ENCODE data around the gene ITGB2. TPM values are rescaled to one million over a fixed set of nuclear protein-coding genes. Genes with fewer than 3 reads are reported as not detected.
A peak's percentile ranks its signal among the peaks of the same experiment; 100 is the strongest.

ITGB2 gene
- total and polyA plus RNA-seq, 8 donors, result 7.7 to 404 (median 11.2) TPM

- TF ChIP-seq, protein P1, sequence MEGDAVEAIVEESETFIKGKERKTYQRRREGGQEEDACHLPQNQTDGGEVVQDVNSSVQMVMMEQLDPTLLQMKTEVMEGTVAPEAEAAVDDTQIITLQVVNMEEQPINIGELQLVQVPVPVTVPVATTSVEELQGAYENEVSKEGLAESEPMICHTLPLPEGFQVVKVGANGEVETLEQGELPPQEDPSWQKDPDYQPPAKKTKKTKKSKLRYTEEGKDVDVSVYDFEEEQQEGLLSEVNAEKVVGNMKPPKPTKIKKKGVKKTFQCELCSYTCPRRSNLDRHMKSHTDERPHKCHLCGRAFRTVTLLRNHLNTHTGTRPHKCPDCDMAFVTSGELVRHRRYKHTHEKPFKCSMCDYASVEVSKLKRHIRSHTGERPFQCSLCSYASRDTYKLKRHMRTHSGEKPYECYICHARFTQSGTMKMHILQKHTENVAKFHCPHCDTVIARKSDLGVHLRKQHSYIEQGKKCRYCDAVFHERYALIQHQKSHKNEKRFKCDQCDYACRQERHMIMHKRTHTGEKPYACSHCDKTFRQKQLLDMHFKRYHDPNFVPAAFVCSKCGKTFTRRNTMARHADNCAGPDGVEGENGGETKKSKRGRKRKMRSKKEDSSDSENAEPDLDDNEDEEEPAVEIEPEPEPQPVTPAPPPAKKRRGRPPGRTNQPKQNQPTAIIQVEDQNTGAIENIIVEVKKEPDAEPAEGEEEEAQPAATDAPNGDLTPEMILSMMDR (IDR thresholded peaks at IDR 0.05), result no peak
- H3K27me3 ChIP-seq, result no peaks in the 10 kb centered on the region
- no peaks in the 10 kb centered on the region for H3K9me3 ChIP-seq
- no peak overlapping the region for H3K27ac ChIP-seq
- intact Hi-C loops (cut with DNase I), result no loop called here
- peaks cover 0 to 20% of the 10 kb centered on the region in 2 donors for H3K4me1 ChIP-seq
- peaks cover 0 to 94% of the 10 kb centered on the region in 2 donors for H3K36me3 ChIP-seq
- H3K4me3 ChIP-seq, result no peak overlapping the region
- ATAC-seq (no peak), DNase-seq (peak in 1 of 4 donors; percentile 48)
Observed at GRCh38 chr21:44895859-44896258, 24.8 kb downstream of the ITGB2 start.

GRCh38 chr21:44894687-44895302 lies 25.9 kb downstream of the ITGB2 start:
- TF ChIP-seq, protein P1 (IDR thresholded peaks at IDR 0.05), result no peak
- H3K9me3 ChIP-seq, result no peaks in the 10 kb centered on the region
- H3K27me3 ChIP-seq, result no peaks in the 10 kb centered on the region
- DNase-seq, result peak in 1 of 4 donors; percentile 53
- intact Hi-C loops (cut with DNase I), result no loop called here
- no peak overlapping the region for H3K4me3 ChIP-seq
- no peak overlapping the region for H3K27ac ChIP-seq
- H3K4me1 ChIP-seq, result peaks cover 0 to 20% of the 10 kb centered on the region in 2 donors
- no peak for ATAC-seq
- peaks cover 0 to 94% of the 10 kb centered on the region in 2 donors for H3K36me3 ChIP-seq

- no peak for DNase-seq
- no peaks in the 10 kb centered on the region for H3K9me3 ChIP-seq
- intact Hi-C loops (cut with DNase I), result no loop called here
- H3K36me3 ChIP-seq, result peaks cover 0 to 94% of the 10 kb centered on the region in 2 donors
- no peak overlapping the region for H3K27ac ChIP-seq
- TF ChIP-seq, protein P1 (IDR thresholded peaks at IDR 0.05), result no peak
- ATAC-seq, result no peak
- H3K27me3 ChIP-seq, result no peaks in the 10 kb centered on the region
- H3K4me3 ChIP-seq, result no peak overlapping the region
- peaks cover 0 to 20% of the 10 kb centered on the region in 2 donors for H3K4me1 ChIP-seq
Observed at GRCh38 chr21:44893948-44894656, 26.6 kb downstream of the ITGB2 start.

DNA sequence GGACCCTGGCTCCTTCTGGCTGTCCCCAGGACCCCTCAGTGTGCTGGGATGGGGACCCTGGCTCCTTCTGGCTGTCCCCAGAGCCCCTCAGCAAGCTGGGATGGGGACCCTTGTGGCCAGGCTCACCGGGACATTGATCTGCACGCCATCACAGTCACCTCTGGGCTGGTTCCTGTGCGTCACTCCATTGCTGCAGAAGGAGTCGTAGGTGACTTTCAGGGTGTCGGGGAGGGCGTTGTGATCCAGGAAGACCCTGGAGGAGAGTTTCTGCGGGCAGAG lies 27.5 kb downstream of the ITGB2 start:
- no peaks in the 10 kb centered on the region for H3K27me3 ChIP-seq
- TF ChIP-seq, protein P1 (IDR thresholded peaks at IDR 0.05), result no peak
- intact Hi-C loops (cut with DNase I), result no loop called here
- H3K9me3 ChIP-seq, result no peaks in the 10 kb centered on the region
- H3K36me3 ChIP-seq, result peaks cover 0 to 94% of the 10 kb centered on the region in 2 donors
- no peak overlapping the region for H3K4me3 ChIP-seq
- DNase-seq (peak in 1 of 4 donors; percentile 53), ATAC-seq (no peak)
- no peak overlapping the region for H3K27ac ChIP-seq
- peaks cover 0 to 20% of the 10 kb centered on the region in 2 donors for H3K4me1 ChIP-seq

DNA sequence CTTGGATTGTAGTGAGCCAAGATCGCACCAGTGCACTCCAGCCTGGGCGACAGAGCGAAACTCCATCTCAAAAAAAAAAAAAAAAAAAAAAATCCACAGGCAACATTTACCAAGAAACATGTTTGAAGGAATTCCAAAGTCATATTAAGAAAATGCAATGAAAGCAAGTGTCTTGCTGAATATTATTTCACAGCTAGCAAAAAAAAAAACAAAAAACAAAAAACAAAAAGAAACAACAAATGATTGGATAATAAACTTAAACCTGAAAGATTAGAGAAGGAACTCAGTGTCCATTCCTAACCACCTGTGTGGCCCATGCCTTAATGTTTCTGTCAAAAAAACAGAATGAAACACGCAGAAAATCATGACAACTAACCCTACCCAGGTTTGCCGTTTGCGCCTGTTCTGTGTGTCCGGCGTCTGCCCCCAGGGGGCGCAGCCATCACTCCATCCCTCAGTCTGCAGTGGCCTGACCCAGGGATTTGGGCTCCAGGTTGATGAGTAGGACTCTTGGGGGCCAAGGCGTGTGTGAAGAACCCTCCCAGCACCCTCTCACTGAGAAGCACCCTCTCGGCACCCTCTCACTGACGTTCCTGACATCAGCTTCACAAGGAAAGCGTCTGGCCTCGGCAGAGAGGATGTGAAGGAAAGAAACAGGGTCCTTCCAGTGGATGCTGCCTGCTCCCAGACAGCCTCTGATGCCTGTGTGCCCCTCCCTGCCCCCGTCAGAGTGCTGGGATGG lies 28.0 kb downstream of the ITGB2 start:
- Histone ChIP-seq H3K4me1 (peaks cover 0 to 20% of the 10 kb centered on the region in 2 donors), H3K27me3 (no peaks in the 10 kb centered on the region), H3K9me3 (no peaks in the 10 kb centered on the region), H3K4me3 (no peak overlapping the region), H3K27ac (no peak overlapping the region), H3K36me3 (peaks cover 0 to 94% of the 10 kb centered on the region in 2 donors)
- TF ChIP-seq, protein P1 (IDR thresholded peaks at IDR 0.05), result peak; percentile 73 to 91
- intact Hi-C loops (cut with DNase I), result no loop called here
- ATAC-seq (peak; percentile 83), DNase-seq (peak in 3 of 4 donors; percentile 44 to 93 (median 67))

Data from left lung (tissue), 10 donors.